Upper lobe of left lung (tissue), 6 donors: ENCODE results near the gene PDCD6IP. TPM values are rescaled to one million over a fixed set of nuclear protein-coding genes. Genes with fewer than 3 reads are reported as not detected.

Experiments used
- ATAC-seq, 2 donors: fragments of 200-7000 bp; cut with Tn5 transposase; one replicate each; pipeline ENCODE4 v1.9.1; 2022; ENCODE audit warnings: mild to moderate bottlenecking in 2 of 2, moderate library complexity in 2 of 2; ENCODE audit not compliant: low FRiP score in 2 of 2
- DNase-seq, 2 donors: peaks; one replicate each; pipeline ENCODE4 v3.0.0-alpha.2; 2019 to 2020
- H3K27ac ChIP-seq, 4 donors: fragments of 200-600 bp; sonication (generic); one replicate each; pipeline ENCODE4 v1.5.1; 2016 to 2019
- H3K27me3 ChIP-seq, 4 donors: fragments of 200-600 bp; sonication (generic); one replicate each; pipeline ENCODE4 v1.5.1; 2017 to 2019
- H3K36me3 ChIP-seq, 4 donors: fragments of 200-600 bp; sonication (generic); one replicate each; pipeline ENCODE4 v1.5.1; 2016 to 2019
- H3K4me1 ChIP-seq, 4 donors: fragments of 200-600 bp; sonication (generic); one replicate each; pipeline ENCODE4 v1.5.1; 2018 to 2019
- H3K4me3 ChIP-seq, 4 donors: fragments of 200-600 bp; sonication (generic); one replicate each; pipeline ENCODE4 v1.5.1; 2017 to 2019; ENCODE audit warnings: mild to moderate bottlenecking in 2 of 4, moderate library complexity in 1 of 4
- H3K9me3 ChIP-seq, 4 donors: fragments of 200-600 bp; sonication (generic); one replicate each; pipeline ENCODE4 v1.5.1; 2018 to 2019
- EP300 ChIP-seq, 4 donors: sonication (generic); formaldehyde crosslinking; IDR thresholded peaks; one replicate each; pipeline ENCODE4 v1.5.1; 2017; ENCODE audit warnings: antibody characterized with exemption in 4 of 4, control low read depth in 2 of 4
- POLR2A ChIP-seq, 4 donors: fragments of 450-650 bp; IDR thresholded peaks; one replicate each; pipeline ENCODE4 v1.5.1; 2016 to 2017; ENCODE audit warnings: antibody characterized with exemption in 4 of 4, mild to moderate bottlenecking in 2 of 4
- POLR2AphosphoS5 ChIP-seq, 2 donors: sonication (generic); formaldehyde crosslinking; IDR thresholded peaks; one replicate each; pipeline ENCODE4 v1.5.1; 2017; ENCODE audit warnings: antibody characterized with exemption in 2 of 2
- WGBS, 2 donors: methylation state at CpG; one replicate each; pipeline ENCODE4 v1.1.5; 2017 to 2018; 5-methylcytosine and 5-hydroxymethylcytosine counted together
- total RNA-seq, 6 donors: library from RNA; depleted of rRNA in 4 of 6; stranded (reverse); fragments of >200 nt in 4 of 6; gene quantifications; one replicate each; pipeline versions ENCODE4 v1.1.0 to v1.2.1, GENCODE V29; 2016 to 2021
- TF ChIP-seq, protein P1 (sequence below), 6 experiments: fragments of 450-650 bp in 4 of 6; fragments of 200-600 bp in 2 of 6; sonication (generic) in 2 of 6; IDR thresholded peaks; one replicate each; pipeline ENCODE4 v1.5.1; 2016 to 2019; ENCODE audit warnings: antibody characterized with exemption in 6 of 6
- donor health status: DM: no; HTN: no; CAD: no; lungs with moderate emphysema.
- donor health status: DM: no; HTN: yes; CAD: no; lungs with severe emphysema.

PDCD6IP gene
- total RNA-seq, 6 donors from 2014 or later: 120 to 289 (median 259) TPM

- Histone ChIP-seq H3K27me3 (no peaks in the 10 kb centered on the region), H3K4me1 (no peaks in the 10 kb centered on the region), H3K27ac (no peak overlapping the region), H3K9me3 (no peaks in the 10 kb centered on the region), H3K36me3 (no peaks in the 10 kb centered on the region), H3K4me3 (no peak overlapping the region)
- 84 to 85% methylated on average over 12 of the region's 12 CpGs for whole genome bisulfite sequencing, 2 donors
- ATAC-seq (no peak), DNase-seq (peak in 1 of 2 donors; percentile 17)
- TF ChIP-seq POLR2A (IDR thresholded peaks at IDR 0.05) (no peak), EP300 (IDR thresholded peaks at IDR 0.05) (no peak)
Measured at GRCh38 chr3:33914731-33915379, 116.4 kb downstream of the PDCD6IP start.

GRCh38 chr3:33915796-33916546 is 117.5 kb downstream of the PDCD6IP start:
- H3K36me3 ChIP-seq: no peaks in the 10 kb centered on the region
- 33 to 40% methylated on average over 9 of the region's 9 CpGs for WGBS, 2 donors
- no peaks in the 10 kb centered on the region for H3K27me3 ChIP-seq
- no peak for DNase-seq
- no peak overlapping the region for H3K4me3 ChIP-seq
- H3K27ac ChIP-seq: no peak overlapping the region
- no peak for ATAC-seq
- no peaks in the 10 kb centered on the region for H3K9me3 ChIP-seq
- H3K4me1 ChIP-seq: no peaks in the 10 kb centered on the region
- TF ChIP-seq POLR2AphosphoS5 (IDR thresholded peaks at IDR 0.05): no peak
- no peak for TF ChIP-seq EP300 (IDR thresholded peaks at IDR 0.05)
- TF ChIP-seq, protein P1, sequence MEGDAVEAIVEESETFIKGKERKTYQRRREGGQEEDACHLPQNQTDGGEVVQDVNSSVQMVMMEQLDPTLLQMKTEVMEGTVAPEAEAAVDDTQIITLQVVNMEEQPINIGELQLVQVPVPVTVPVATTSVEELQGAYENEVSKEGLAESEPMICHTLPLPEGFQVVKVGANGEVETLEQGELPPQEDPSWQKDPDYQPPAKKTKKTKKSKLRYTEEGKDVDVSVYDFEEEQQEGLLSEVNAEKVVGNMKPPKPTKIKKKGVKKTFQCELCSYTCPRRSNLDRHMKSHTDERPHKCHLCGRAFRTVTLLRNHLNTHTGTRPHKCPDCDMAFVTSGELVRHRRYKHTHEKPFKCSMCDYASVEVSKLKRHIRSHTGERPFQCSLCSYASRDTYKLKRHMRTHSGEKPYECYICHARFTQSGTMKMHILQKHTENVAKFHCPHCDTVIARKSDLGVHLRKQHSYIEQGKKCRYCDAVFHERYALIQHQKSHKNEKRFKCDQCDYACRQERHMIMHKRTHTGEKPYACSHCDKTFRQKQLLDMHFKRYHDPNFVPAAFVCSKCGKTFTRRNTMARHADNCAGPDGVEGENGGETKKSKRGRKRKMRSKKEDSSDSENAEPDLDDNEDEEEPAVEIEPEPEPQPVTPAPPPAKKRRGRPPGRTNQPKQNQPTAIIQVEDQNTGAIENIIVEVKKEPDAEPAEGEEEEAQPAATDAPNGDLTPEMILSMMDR (IDR thresholded peaks at IDR 0.05): no peak
- TF ChIP-seq POLR2A (IDR thresholded peaks at IDR 0.05): no peak

DNA sequence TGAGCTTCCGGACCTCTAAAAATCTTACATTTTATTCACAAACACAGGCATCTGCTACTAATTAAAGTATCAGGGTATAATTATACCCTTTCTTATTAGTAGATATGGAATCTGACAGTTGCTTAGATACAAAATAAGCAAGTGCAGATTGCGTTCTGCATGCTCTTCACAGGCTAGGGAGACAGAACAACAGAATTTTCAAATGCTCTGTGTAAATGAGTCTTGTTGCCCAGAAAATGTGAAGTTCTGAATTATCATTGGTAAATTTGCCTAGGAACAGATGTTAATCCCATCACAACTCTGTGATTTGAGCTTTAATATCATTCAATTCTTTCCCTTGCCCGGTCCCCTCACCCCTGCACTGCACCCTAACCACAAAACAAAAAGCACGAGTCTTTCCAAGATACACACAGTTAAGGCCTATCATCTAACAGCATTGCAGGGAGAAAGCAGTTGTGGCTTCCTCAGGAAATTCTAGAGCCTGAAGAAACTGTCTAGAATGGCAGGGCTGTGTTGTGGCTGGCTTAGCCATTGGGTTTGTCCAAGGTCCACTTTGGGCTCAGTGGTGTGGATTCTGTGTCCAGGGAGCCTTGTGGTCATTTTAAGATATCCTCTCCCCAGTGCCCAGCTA is 119.8 kb downstream of the PDCD6IP start:
- Histone ChIP-seq H3K36me3 (no peaks in the 10 kb centered on the region), H3K27ac (no peak overlapping the region), H3K27me3 (no peaks in the 10 kb centered on the region), H3K9me3 (no peaks in the 10 kb centered on the region), H3K4me3 (no peak overlapping the region), H3K4me1 (no peaks in the 10 kb centered on the region)
- TF ChIP-seq POLR2A (IDR thresholded peaks at IDR 0.05): no peak
- no peak for TF ChIP-seq EP300 (IDR thresholded peaks at IDR 0.05)
- TF ChIP-seq, protein P1 (IDR thresholded peaks at IDR 0.05): no peak
- no peak for TF ChIP-seq POLR2AphosphoS5 (IDR thresholded peaks at IDR 0.05)
- no peak for DNase-seq
- 77 to 78% methylated on average over 4 of the region's 4 CpGs for WGBS, 2 donors
- no peak for ATAC-seq

Other genes with a start within 250 kb of the PDCD6IP start
- gene CLASP2, start 80.4 kb upstream of the PDCD6IP start, total RNA-seq: 10 to 100 TPM; 41.2 to 99.5 (median 64.0) TPM